WTC11 (cell line): ENCODE results near the gene CEACAM3. TPM values are rescaled to one million over a fixed set of nuclear protein-coding genes. Genes with fewer than 3 reads are reported as not detected.

Experiments
- ATAC-seq: fragments of 200-7000 bp; cut with Tn5 transposase; 2 replicates; pipeline ENCODE4 v1.10.0; 2021; ENCODE audit warnings: mild to moderate bottlenecking, moderate library complexity
- CTCF ChIA-PET: fragments of 300-600 bp; sonication (Branson Sonifier 250); formaldehyde crosslinking; loops from one replicate; lab custom pipeline; 2021; ENCODE audit warnings: antibody characterized with exemption; lab: Charles Lee
- POLR2A ChIA-PET: fragments of 350-600 bp; sonication (Branson Sonifier 250); formaldehyde crosslinking; loops from one replicate; lab custom pipeline; 2021; ENCODE audit warnings: antibody characterized with exemption; lab: Charles Lee
- DNase-seq: peaks from one replicate; pipeline ENCODE4 v3.0.0; 2021; ENCODE audit warnings: low spot score
- H3K27ac Mint-ChIP-seq: 2 replicates; pipeline ENCODE4 v1.8.0; 2021; ENCODE audit warnings: mixed read lengths
- H3K27me3 Mint-ChIP-seq: 2 replicates; pipeline ENCODE4 v1.8.0; 2021; ENCODE audit warnings: low read depth, mild to moderate bottlenecking, moderate library complexity, mixed read lengths
- H3K36me3 Mint-ChIP-seq: 2 replicates; pipeline ENCODE4 v1.8.0; 2021; ENCODE audit warnings: mixed read lengths
- H3K4me1 Mint-ChIP-seq: 2 replicates; pipeline ENCODE4 v1.8.0; 2022; ENCODE audit warnings: mixed read lengths
- H3K4me3 Mint-ChIP-seq: 2 replicates; pipeline ENCODE4 v1.8.0; 2021; ENCODE audit warnings: mild to moderate bottlenecking, moderate library complexity, mixed read lengths
- H3K9me3 Mint-ChIP-seq: 2 replicates; pipeline ENCODE4 v1.8.0; 2021; ENCODE audit warnings: mixed read lengths
- AFF4 ChIP-seq: sonication (generic); formaldehyde crosslinking; IDR thresholded peaks from 2 replicates; pipeline ENCODE4 v1.8.1; 2023; ENCODE audit warnings: mild to moderate bottlenecking, missing genetic modification reagents, borderline replicate concordance
- E2F4 ChIP-seq: sonication (generic); formaldehyde crosslinking; IDR thresholded peaks from 2 replicates; pipeline ENCODE4 v1.8.1; 2022; ENCODE audit warnings: low read depth, mild to moderate bottlenecking, moderate library complexity, missing genetic modification reagents, borderline replicate concordance
- ESRRA ChIP-seq: sonication (generic); formaldehyde crosslinking; IDR thresholded peaks from 2 replicates; pipeline ENCODE4 v1.8.1; 2022; ENCODE audit warnings: mild to moderate bottlenecking, missing genetic modification reagents, borderline replicate concordance
- GTF2I ChIP-seq: fragments of 250-450 bp; sonication (Bioruptor Pico); conservative IDR thresholded peaks from 2 replicates; pipeline ENCODE4 v1.4.0; 2021; ENCODE audit warnings: mild to moderate bottlenecking
- MAX ChIP-seq: sonication (generic); formaldehyde crosslinking; IDR thresholded peaks from 2 replicates; pipeline ENCODE4 v1.8.0; 2022; ENCODE audit warnings: mild to moderate bottlenecking, missing genetic modification reagents
- NR1H2 ChIP-seq: sonication (generic); formaldehyde crosslinking; IDR thresholded peaks from 2 replicates; pipeline ENCODE4 v1.9.0; 2021; ENCODE audit warnings: mild to moderate bottlenecking, moderate library complexity, missing genetic modification reagents
- PREB ChIP-seq: sonication (generic); formaldehyde crosslinking; IDR thresholded peaks from 2 replicates; pipeline ENCODE4 v1.8.1; 2022; ENCODE audit warnings: mild to moderate bottlenecking, missing genetic modification reagents, moderate library complexity, borderline replicate concordance
- SOX15 ChIP-seq: fragments of 250-450 bp; sonication (Bioruptor Pico); IDR thresholded peaks from 2 replicates; pipeline ENCODE4 v1.9.0; 2021; ENCODE audit warnings: mild to moderate bottlenecking
- TP53 ChIP-seq: sonication (generic); formaldehyde crosslinking; IDR thresholded peaks from 2 replicates; pipeline ENCODE4 v1.8.1; 2023; ENCODE audit warnings: mild to moderate bottlenecking, missing genetic modification reagents
- ZBTB21 ChIP-seq: sonication (generic); formaldehyde crosslinking; IDR thresholded peaks from 2 replicates; pipeline ENCODE4 v1.8.1; 2023; ENCODE audit warnings: mild to moderate bottlenecking, missing genetic modification reagents, borderline replicate concordance
- ZMAT4 ChIP-seq: fragments of 250-450 bp; sonication (Bioruptor Pico); IDR thresholded peaks from 2 replicates; pipeline ENCODE4 v1.9.0; 2021; ENCODE audit warnings: mild to moderate bottlenecking
- ZNF138 ChIP-seq: sonication (generic); formaldehyde crosslinking; conservative IDR thresholded peaks from 2 replicates; pipeline ENCODE4 v1.8.1; 2022; ENCODE audit warnings: mild to moderate bottlenecking, moderate library complexity, missing genetic modification reagents
- total RNA-seq: library from RNA; stranded (reverse); gene quantifications from 3 replicates; pipeline ENCODE4 v1.2.3, GENCODE V29; 2021
- TF ChIP-seq, protein P1 (sequence below): fragments of 250-450 bp; sonication (Bioruptor Pico); IDR thresholded peaks from 2 replicates; pipeline ENCODE4 v1.9.0; 2021; ENCODE audit warnings: moderate library complexity, mild to moderate bottlenecking, inconsistent platforms, borderline replicate concordance
- TF ChIP-seq, protein P2 (sequence below): sonication (generic); formaldehyde crosslinking; IDR thresholded peaks from 2 replicates; pipeline ENCODE4 v1.8.1; 2022; ENCODE audit warnings: missing genetic modification reagents, borderline replicate concordance
- TF ChIP-seq, protein P3 (sequence below): sonication (generic); formaldehyde crosslinking; IDR thresholded peaks from 2 replicates; pipeline ENCODE4 v1.8.1; 2022; ENCODE audit warnings: low read depth, missing genetic modification reagents, borderline replicate concordance

CEACAM3 gene
- total RNA-seq, 1 experiment from 2014 or later, result not detected

DNA sequence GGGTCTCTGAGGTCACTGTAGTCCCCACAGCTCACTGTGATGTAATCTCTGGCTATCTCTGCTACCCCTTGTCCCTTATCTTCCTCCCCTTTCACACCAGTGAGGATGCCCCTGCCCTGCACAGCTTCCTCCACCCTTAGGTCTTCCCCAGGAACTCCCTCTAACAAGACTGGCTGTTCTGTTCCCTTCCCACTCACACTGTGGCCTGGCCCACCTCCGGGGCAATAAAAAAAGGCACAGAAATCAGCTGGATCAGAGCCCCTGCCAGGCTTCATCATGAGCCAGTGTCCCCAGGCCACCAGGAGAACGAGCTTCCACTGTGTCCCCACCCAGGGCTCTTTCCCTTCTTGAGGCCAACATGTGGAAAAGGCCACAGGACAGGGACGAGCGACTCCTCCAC lies 4.6 kb downstream of the CEACAM3 start:
- no peak overlapping the region for H3K4me3 Mint-ChIP-seq
- CTCF ChIA-PET, result interaction anchor here (2.7 kb wide), 1 partner anchor 94 kb away, joined by 9 read pairs; no protein-coding TSS in a partner anchor
- H3K36me3 Mint-ChIP-seq, result no peaks in the 10 kb centered on the region
- H3K27me3 Mint-ChIP-seq, result no peaks in the 10 kb centered on the region; the same call in 1 of the 2 replicates
- no peak for ATAC-seq
- no peak overlapping the region for H3K27ac Mint-ChIP-seq
- H3K9me3 Mint-ChIP-seq, result peaks cover 12% of the 10 kb centered on the region
- no peak for DNase-seq
- H3K4me1 Mint-ChIP-seq, result peaks cover 7% of the 10 kb centered on the region
- POLR2A ChIA-PET, result no interaction called here
- TF ChIP-seq ZMAT4 (CRISPR knock-in tag), result no peak
- TF ChIP-seq, protein P1, sequence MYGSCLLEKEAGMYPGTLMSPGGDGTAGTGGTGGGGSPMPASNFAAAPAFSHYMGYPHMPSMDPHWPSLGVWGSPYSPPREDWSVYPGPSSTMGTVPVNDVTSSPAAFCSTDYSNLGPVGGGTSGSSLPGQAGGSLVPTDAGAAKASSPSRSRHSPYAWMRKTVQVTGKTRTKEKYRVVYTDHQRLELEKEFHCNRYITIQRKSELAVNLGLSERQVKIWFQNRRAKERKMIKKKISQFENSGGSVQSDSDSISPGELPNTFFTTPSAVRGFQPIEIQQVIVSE (CRISPR knock-in tag), result no peak
- TF ChIP-seq ZNF138, result no peak
- no peak for TF ChIP-seq TP53 (CRISPR knock-in tag)
- no peak for TF ChIP-seq ZBTB21 (CRISPR knock-in tag)
- no peak for TF ChIP-seq ESRRA (CRISPR knock-in tag)
- TF ChIP-seq GTF2I, result no peak
- no peak for TF ChIP-seq NR1H2 (CRISPR knock-in tag)
- no peak for TF ChIP-seq PREB (CRISPR knock-in tag)
- no peak for TF ChIP-seq E2F4 (CRISPR knock-in tag)
- no peak for TF ChIP-seq SOX15 (CRISPR knock-in tag)
- no peak for TF ChIP-seq MAX (CRISPR knock-in tag)

DNA sequence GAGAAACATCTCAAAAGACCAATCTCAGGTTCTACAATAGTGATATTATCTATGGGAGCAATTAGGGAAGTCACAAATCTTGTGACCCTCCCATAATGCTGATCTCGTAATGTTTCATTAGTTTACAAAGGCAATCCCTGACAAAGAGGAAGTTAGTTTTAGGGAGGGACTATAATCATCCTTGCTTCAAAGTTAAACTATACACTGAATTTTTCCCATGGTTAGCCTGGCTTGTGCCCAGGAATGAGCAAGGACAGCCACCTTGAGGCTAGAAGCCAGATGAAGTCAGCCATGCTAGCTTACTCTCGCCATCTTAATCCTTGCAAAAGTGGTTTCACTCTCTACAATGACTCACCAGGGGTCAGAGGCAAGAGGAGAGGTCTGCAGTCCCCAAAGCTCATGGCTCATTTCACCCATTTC lies 5.4 kb downstream of the CEACAM3 start:
- H3K27me3 Mint-ChIP-seq, result no peaks in the 10 kb centered on the region; the same call in 1 of the 2 replicates
- H3K27ac Mint-ChIP-seq, result no peak overlapping the region
- TF ChIP-seq, protein P2, sequence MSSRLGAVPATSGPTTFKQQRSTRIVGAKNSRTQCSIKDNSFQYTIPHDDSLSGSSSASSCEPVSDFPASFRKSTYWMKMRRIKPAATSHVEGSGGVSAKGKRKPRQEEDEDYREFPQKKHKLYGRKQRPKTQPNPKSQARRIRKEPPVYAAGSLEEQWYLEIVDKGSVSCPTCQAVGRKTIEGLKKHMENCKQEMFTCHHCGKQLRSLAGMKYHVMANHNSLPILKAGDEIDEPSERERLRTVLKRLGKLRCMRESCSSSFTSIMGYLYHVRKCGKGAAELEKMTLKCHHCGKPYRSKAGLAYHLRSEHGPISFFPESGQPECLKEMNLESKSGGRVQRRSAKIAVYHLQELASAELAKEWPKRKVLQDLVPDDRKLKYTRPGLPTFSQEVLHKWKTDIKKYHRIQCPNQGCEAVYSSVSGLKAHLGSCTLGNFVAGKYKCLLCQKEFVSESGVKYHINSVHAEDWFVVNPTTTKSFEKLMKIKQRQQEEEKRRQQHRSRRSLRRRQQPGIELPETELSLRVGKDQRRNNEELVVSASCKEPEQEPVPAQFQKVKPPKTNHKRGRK (CRISPR knock-in tag), result no peak
- TF ChIP-seq, protein P3, sequence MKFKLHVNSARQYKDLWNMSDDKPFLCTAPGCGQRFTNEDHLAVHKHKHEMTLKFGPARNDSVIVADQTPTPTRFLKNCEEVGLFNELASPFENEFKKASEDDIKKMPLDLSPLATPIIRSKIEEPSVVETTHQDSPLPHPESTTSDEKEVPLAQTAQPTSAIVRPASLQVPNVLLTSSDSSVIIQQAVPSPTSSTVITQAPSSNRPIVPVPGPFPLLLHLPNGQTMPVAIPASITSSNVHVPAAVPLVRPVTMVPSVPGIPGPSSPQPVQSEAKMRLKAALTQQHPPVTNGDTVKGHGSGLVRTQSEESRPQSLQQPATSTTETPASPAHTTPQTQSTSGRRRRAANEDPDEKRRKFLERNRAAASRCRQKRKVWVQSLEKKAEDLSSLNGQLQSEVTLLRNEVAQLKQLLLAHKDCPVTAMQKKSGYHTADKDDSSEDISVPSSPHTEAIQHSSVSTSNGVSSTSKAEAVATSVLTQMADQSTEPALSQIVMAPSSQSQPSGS (CRISPR knock-in tag), result no peak
- TF ChIP-seq GTF2I, result no peak
- no peak for TF ChIP-seq AFF4
- H3K36me3 Mint-ChIP-seq, result no peaks in the 10 kb centered on the region
- peaks cover 7% of the 10 kb centered on the region for H3K4me1 Mint-ChIP-seq
- no peak for DNase-seq
- ChIA-PET POLR2A (interaction anchor here (0.6 kb wide), 1 partner anchor 506 kb away, joined by 4 read pairs; no protein-coding TSS in a partner anchor), CTCF (interaction anchor here (1.3 to 3.3 kb wide), 3 partner anchors 8 to 95 kb away, joined by 6 to 23 read pairs (median 9); no protein-coding TSS in a partner anchor)
- ATAC-seq, result no peak
- no peak overlapping the region for H3K4me3 Mint-ChIP-seq
- peaks cover 12% of the 10 kb centered on the region for H3K9me3 Mint-ChIP-seq
